Osteoblast (primary cell): ENCODE data around the gene CHRNA10. TPM values are rescaled to one million over a fixed set of nuclear protein-coding genes. Genes with fewer than 3 reads are reported as not detected.
A peak's percentile ranks its signal among the peaks of the same experiment; 100 is the strongest.

Experiments used
- DNase-seq: peaks from one replicate; pipeline ENCODE4 v3.0.0; 2011; ENCODE audit warnings: low spot score, mixed read lengths; ENCODE audit not compliant: insufficient read length; ENCODE audit errors: missing footprints
- H2AFZ ChIP-seq: 2 replicates; pipeline ENCODE4 v1.6.0; 2011; ENCODE audit warnings: mild to moderate bottlenecking, low read length
- H3K27ac ChIP-seq: 2 replicates; pipeline ENCODE4 v1.5.1; 2011; ENCODE audit warnings: mild to moderate bottlenecking, low read depth, low read length, moderate library complexity
- H3K27me3 ChIP-seq: 2 replicates; pipeline ENCODE4 v1.6.0; 2012; ENCODE audit warnings: mild to moderate bottlenecking, control low read depth, inconsistent platforms, low read length, moderate library complexity; ENCODE audit not compliant: insufficient read depth
- H3K36me3 ChIP-seq: 2 replicates; pipeline ENCODE4 v1.5.1; 2011; ENCODE audit warnings: mild to moderate bottlenecking, low read length, control low read depth, moderate library complexity; ENCODE audit not compliant: insufficient read depth
- H3K4me1 ChIP-seq: 2 replicates; pipeline ENCODE4 v1.5.1; 2011; ENCODE audit warnings: mild to moderate bottlenecking, low read length, control low read depth, moderate library complexity; ENCODE audit not compliant: insufficient read depth
- H3K4me2 ChIP-seq: 2 replicates; pipeline ENCODE4 v1.6.0; 2011; ENCODE audit warnings: mild to moderate bottlenecking, low read length; ENCODE audit not compliant: insufficient read depth
- H3K4me3 ChIP-seq: fragments of 200-600 bp; sonication (generic); 3 replicates; pipeline ENCODE4 v1.5.1; 2012; ENCODE audit warnings: mild to moderate bottlenecking, low read length, inconsistent platforms; ENCODE audit not compliant: insufficient read depth
- H3K79me2 ChIP-seq: 2 replicates; pipeline ENCODE4 v1.6.0; 2012; ENCODE audit warnings: mild to moderate bottlenecking, low read length, control low read depth, inconsistent platforms; ENCODE audit not compliant: insufficient read depth
- H3K9me3 ChIP-seq: 2 replicates; pipeline ENCODE4 v1.5.1; 2011; ENCODE audit warnings: low read depth, low read length, control low read depth
- H4K20me1 ChIP-seq: 2 replicates; pipeline ENCODE4 v1.6.0; 2012; ENCODE audit warnings: mild to moderate bottlenecking, low read length, control low read depth; ENCODE audit not compliant: insufficient read depth
- small RNA-seq: library from RNA; depleted of rRNA; stranded (forward); fragments of <200 nt; gene quantifications from one replicate; pipeline ENCODE3, GENCODE V24; 2012
- total RNA-seq: library from RNA; depleted of rRNA; stranded (reverse); fragments of >200 nt; gene quantifications from 2 replicates; pipeline ENCODE4 v1.2.3, GENCODE V29; 2012
- TF ChIP-seq, protein P1 (sequence below): IDR thresholded peaks from 2 replicates; pipeline ENCODE4 v1.5.1; 2011; ENCODE audit warnings: mild to moderate bottlenecking, low read depth, low read length, moderate library complexity; ENCODE audit errors: extremely low read depth

Gene CHRNA10
- total RNA-seq, 1 donor, result 0.72 TPM

DNA sequence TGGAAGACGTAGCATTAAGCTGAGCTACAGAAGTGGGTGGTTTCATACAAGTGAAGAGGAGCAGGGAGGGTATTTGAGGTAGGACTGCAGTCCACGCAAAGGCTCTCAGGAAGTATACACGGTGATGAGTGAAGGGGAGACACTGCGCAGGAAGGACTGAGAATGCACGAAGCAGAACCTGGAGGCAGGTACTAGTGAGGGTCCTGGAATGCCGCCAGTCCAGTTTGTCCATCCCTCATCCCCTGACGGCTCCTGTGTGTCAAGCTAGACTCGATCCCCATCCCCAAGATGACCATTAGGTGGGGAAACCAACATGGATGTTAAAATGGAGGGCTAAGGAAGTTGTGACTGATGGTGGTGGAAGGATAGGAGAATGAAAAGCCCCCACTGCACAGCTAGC is 53.2 kb downstream of the CHRNA10 start:
- no peaks in the 10 kb centered on the region for H3K79me2 ChIP-seq
- no peaks in the 10 kb centered on the region for H3K27me3 ChIP-seq
- H4K20me1 ChIP-seq, result no peaks in the 10 kb centered on the region
- no peak overlapping the region for H3K4me2 ChIP-seq
- H3K4me1 ChIP-seq, result no peaks in the 10 kb centered on the region
- no peaks in the 10 kb centered on the region for H3K9me3 ChIP-seq
- H3K4me3 ChIP-seq, result no peak overlapping the region
- H3K36me3 ChIP-seq, result no peaks in the 10 kb centered on the region
- no peak overlapping the region for H3K27ac ChIP-seq
- peak; percentile 49 for DNase-seq
- no peak overlapping the region for H2AFZ ChIP-seq
- TF ChIP-seq, protein P1, sequence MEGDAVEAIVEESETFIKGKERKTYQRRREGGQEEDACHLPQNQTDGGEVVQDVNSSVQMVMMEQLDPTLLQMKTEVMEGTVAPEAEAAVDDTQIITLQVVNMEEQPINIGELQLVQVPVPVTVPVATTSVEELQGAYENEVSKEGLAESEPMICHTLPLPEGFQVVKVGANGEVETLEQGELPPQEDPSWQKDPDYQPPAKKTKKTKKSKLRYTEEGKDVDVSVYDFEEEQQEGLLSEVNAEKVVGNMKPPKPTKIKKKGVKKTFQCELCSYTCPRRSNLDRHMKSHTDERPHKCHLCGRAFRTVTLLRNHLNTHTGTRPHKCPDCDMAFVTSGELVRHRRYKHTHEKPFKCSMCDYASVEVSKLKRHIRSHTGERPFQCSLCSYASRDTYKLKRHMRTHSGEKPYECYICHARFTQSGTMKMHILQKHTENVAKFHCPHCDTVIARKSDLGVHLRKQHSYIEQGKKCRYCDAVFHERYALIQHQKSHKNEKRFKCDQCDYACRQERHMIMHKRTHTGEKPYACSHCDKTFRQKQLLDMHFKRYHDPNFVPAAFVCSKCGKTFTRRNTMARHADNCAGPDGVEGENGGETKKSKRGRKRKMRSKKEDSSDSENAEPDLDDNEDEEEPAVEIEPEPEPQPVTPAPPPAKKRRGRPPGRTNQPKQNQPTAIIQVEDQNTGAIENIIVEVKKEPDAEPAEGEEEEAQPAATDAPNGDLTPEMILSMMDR, result no peak

GRCh38 chr11:3616721-3617460 is 54.3 kb downstream of the CHRNA10 start:
- DNase-seq, result peak; percentile 58
- TF ChIP-seq, protein P1, result no peak
- no peaks in the 10 kb centered on the region for H3K27me3 ChIP-seq
- H3K79me2 ChIP-seq, result no peaks in the 10 kb centered on the region
- H3K4me2 ChIP-seq, result no peak overlapping the region
- no peak overlapping the region for H3K4me3 ChIP-seq
- H2AFZ ChIP-seq, result no peak overlapping the region
- H3K9me3 ChIP-seq, result no peaks in the 10 kb centered on the region
- H3K36me3 ChIP-seq, result no peaks in the 10 kb centered on the region
- no peaks in the 10 kb centered on the region for H3K4me1 ChIP-seq
- H3K27ac ChIP-seq, result no peak overlapping the region
- H4K20me1 ChIP-seq, result no peaks in the 10 kb centered on the region

- Histone ChIP-seq H4K20me1 (no peaks in the 10 kb centered on the region), H3K4me2 (no peak overlapping the region), H3K4me3 (no peak overlapping the region), H3K4me1 (no peaks in the 10 kb centered on the region), H3K9me3 (no peaks in the 10 kb centered on the region), H3K27ac (no peak overlapping the region), H3K79me2 (no peaks in the 10 kb centered on the region), H3K36me3 (no peaks in the 10 kb centered on the region), H3K27me3 (no peaks in the 10 kb centered on the region), H2AFZ (peak overlapping the region; percentile 41)
- TF ChIP-seq, protein P1, result no peak
- DNase-seq, result no peak
These were observed 55.2 kb downstream of the CHRNA10 start for GRCh38 chr11:3615998-3616397.

Small RNA genes lying within 50 kb of the gene (small RNA-seq; reads per million reads assigned to genes)
- gene RF00019 (not detected), gene RNU6-1143P (not detected)

Other genes with a start within 250 kb of the CHRNA10 start
- 0.29 and 0.36 TPM in 2 replicates for gene ART5, start 29.4 kb downstream of the CHRNA10 start, total RNA-seq
- not detected in 2 replicates for gene ART1, start 26.3 kb downstream of the CHRNA10 start, total RNA-seq
- 114 and 119 TPM in 2 replicates for gene NUP98, start 126.2 kb upstream of the CHRNA10 start, total RNA-seq
- gene PGAP2, start 137.2 kb upstream of the CHRNA10 start, total RNA-seq, result 10.3 and 10.9 TPM in 2 replicates
- 13.3 and 17.0 TPM in 2 replicates for gene RHOG, start 169.6 kb upstream of the CHRNA10 start, total RNA-seq
- gene STIM1, start 184.3 kb upstream of the CHRNA10 start, total RNA-seq, result 57.5 and 57.9 TPM in 2 replicates